Heart left ventricle (tissue), 16 donors: Measurements from ENCODE around the gene ZDHHC14. TPM values are rescaled to one million over a fixed set of nuclear protein-coding genes. Genes with fewer than 3 reads are reported as not detected.
A peak's percentile ranks its signal among the peaks of the same experiment; 100 is the strongest.
"Not testable (repeated sequence)": the region's sequence is repeated elsewhere in the genome, so short reads cannot be mapped to it uniquely, and the experiment has no call there.

Source experiments
- ATAC-seq, 4 donors: fragments of 200-7000 bp; cut with Tn5 transposase; one replicate each; pipeline ENCODE4 v1.9.1; 2020 to 2022; ENCODE audit warnings: moderate library complexity in 4 of 4, mild to moderate bottlenecking in 3 of 4, moderate number of reproducible peaks in 1 of 4
- DNase-seq, 5 donors: peaks; one replicate each; pipeline ENCODE4 v3.0.0-alpha.2; 2020
- H3K27ac ChIP-seq, 12 donors: fragments of 200-600 bp; sonication (generic) in 4 of 12; one replicate each; pipeline versions ENCODE4 v1.5.0 to v1.8.0; 2016 to 2022; ENCODE audit warnings: mild to moderate bottlenecking in 2 of 12
- H3K27me3 ChIP-seq, 9 donors: fragments of 200-600 bp; sonication (generic) in 2 of 9; one replicate each; pipeline versions ENCODE4 v1.5.1 to v1.8.0; 2016 to 2022; ENCODE audit warnings: mild to moderate bottlenecking in 3 of 9
- H3K36me3 ChIP-seq, 9 donors: fragments of 200-600 bp; sonication (generic) in 2 of 9; one replicate each; pipeline versions ENCODE4 v1.5.0 to v1.8.0; 2018 to 2022; ENCODE audit warnings: mild to moderate bottlenecking in 2 of 9
- H3K4me1 ChIP-seq, 12 donors: fragments of 200-600 bp; sonication (generic) in 4 of 12; one replicate each; pipeline versions ENCODE4 v1.5.0 to v1.8.0; 2016 to 2022; ENCODE audit warnings: mild to moderate bottlenecking in 3 of 12
- H3K4me3 ChIP-seq, 12 donors: fragments of 200-600 bp; sonication (generic) in 4 of 12; one replicate each; pipeline versions ENCODE4 v1.5.0 to v1.8.0; 2017 to 2022; ENCODE audit warnings: mild to moderate bottlenecking in 9 of 12, moderate library complexity in 4 of 12
- H3K9me3 ChIP-seq, 12 donors: fragments of 200-600 bp; sonication (generic) in 4 of 12; one replicate each; pipeline versions ENCODE4 v1.5.0 to v1.8.0; 2016 to 2022; ENCODE audit warnings: mild to moderate bottlenecking in 1 of 12
- CTCF ChIP-seq, 12 donors: fragments of 200-600 bp; sonication (generic) in 4 of 12; IDR thresholded peaks; one replicate each; pipeline versions ENCODE4 v1.5.0 to v1.8.0; 2018 to 2022; ENCODE audit warnings: antibody characterized with exemption in 12 of 12, mild to moderate bottlenecking in 5 of 12
- POLR2A ChIP-seq, 2 donors: fragments of 450-650 bp; IDR thresholded peaks; one replicate each; pipeline ENCODE4 v1.6.1; 2017; ENCODE audit warnings: antibody characterized with exemption in 2 of 2, mild to moderate bottlenecking in 2 of 2, moderate library complexity in 2 of 2
- WGBS, 4 donors: extraction: QIAGEN DNeasy Blood & Tissue Kit in 2 of 4; methylation state at CpG; one replicate each; pipeline versions ENCODE4 v1.1.5 to v1.1.7; 2013 to 2018; 5-methylcytosine and 5-hydroxymethylcytosine counted together
- intact Hi-C, 10 donors: fragments of 100-400 bp; cut with DNase I; formaldehyde crosslinking; loops; one replicate each; pipeline versions ENCODE4 v1.11.1 to v1.14.2; 2022
- polyA plus RNA-seq, 2 donors: library from polyadenylated mRNA; stranded (reverse); fragments of 200-250 nt; gene quantifications; one replicate each; pipeline ENCODE4 v1.2.3, GENCODE V29; 2013
- total RNA-seq, 9 donors: library from RNA; depleted of rRNA in 2 of 9; stranded (reverse); fragments of >200 nt in 2 of 9; fragmentation: NEBNext Ultra II Directional in 3 of 9; extraction: Animal tissue kit (Norgen Biotek cat#: 25700) in 3 of 9; gene quantifications; one replicate each; pipeline versions ENCODE4 v1.1.0 to v1.2.4, GENCODE V29; 2016 to 2023
- donor health status: ischemic (EF 13 %, LVEDD 7.1; RV severe dilation, severe dysfunction).
- donor health status: healthy with polysubstance abuse.
- donor health status: DM: no; HTN: yes; CAD: no.
- donor health status: DM: no; HTN: no; CAD: no.
- donor health status: ischemic (EF 25% LVEDD 6.9; RV normal size, moderate dysfunction).
- donor health status: ischemic (EF 25% LVEDD 5.7; RV mildly dilated, moderate dysfunction).
- donor health status: healthy.
- donor health status: DM: yes; HTN: yes; CAD: no.
- donor health status: ischemic (EF 35%, LVEDD 5.7; RV mildly dilated, moderate dysfunction).
- donor health status: nonischemic (EF 11% LVEDD 7.7; RV severe dilation, severe dysfunction).
- donor health status: DM: yes; HTN: yes; CAD: no.
- donor health status: PGD.
- donor health status: ischemic (EF 29% LVEDD 5.4; RV normal size, mild dysfunction).
- donor health status: nonischemic (EF 23%, LVEDD 6.1; RV moderate dilation, normal function).

Gene ZDHHC14
- total and polyA plus RNA-seq, 11 donors = 7.0 to 25.8 (median 15.4) TPM

- WGBS, 4 donors = 89 to 96% (median 94%) methylated on average over 8 of the region's 8 CpGs
- H3K4me1 ChIP-seq = no peaks in the 10 kb centered on the region
- no peaks in the 10 kb centered on the region for H3K27me3 ChIP-seq
- H3K4me3 ChIP-seq = no peak overlapping the region
- intact Hi-C loops = no loop called here
- no peaks in the 10 kb centered on the region for H3K36me3 ChIP-seq
- ATAC-seq (no peak), DNase-seq (no peak)
- peaks cover 0 to 28% (median 2%) of the 10 kb centered on the region in 12 donors for H3K9me3 ChIP-seq
- no peak for TF ChIP-seq CTCF (IDR thresholded peaks at IDR 0.05)
- no peak for TF ChIP-seq POLR2A (IDR thresholded peaks at IDR 0.05)
- H3K27ac ChIP-seq = no peak overlapping the region
Measured at GRCh38 chr6:157586476-157587126, 205.6 kb downstream of the ZDHHC14 start.

- H3K4me3 ChIP-seq = no peak overlapping the region
- H3K4me1 ChIP-seq = no peaks in the 10 kb centered on the region
- no peaks in the 10 kb centered on the region for H3K27me3 ChIP-seq
- no peaks in the 10 kb centered on the region for H3K36me3 ChIP-seq
- no peak overlapping the region for H3K27ac ChIP-seq
- DNase-seq = no peak
- H3K9me3 ChIP-seq = peaks cover 0 to 23% (median 2%) of the 10 kb centered on the region in 12 donors
- no peak for ATAC-seq
- no peak for TF ChIP-seq CTCF (IDR thresholded peaks at IDR 0.05)
- TF ChIP-seq POLR2A (IDR thresholded peaks at IDR 0.05) = no peak
- WGBS, 4 donors = 91 to 96% (median 93%) methylated on average over 4 of the region's 4 CpGs
- intact Hi-C loops = no loop called here
Measured at GRCh38 chr6:157587127-157587926, 206.3 kb downstream of the ZDHHC14 start.

GRCh38 chr6:157590654-157591053 is 209.7 kb downstream of the ZDHHC14 start:
- H3K27ac ChIP-seq, ATAC-seq, H3K4me1 ChIP-seq, H3K36me3 ChIP-seq, H3K27me3 ChIP-seq, H3K4me3 ChIP-seq: not testable (repeated sequence)
- intact Hi-C loops = loop anchor here in 3 of 10 donors (10.0 kb wide), 2 partner anchors 206 to 266 kb away; partner anchors contain the start of genes ZDHHC14 (in 2 of the 3) and TMEM242 (in 1 of the 3)
- WGBS, 4 donors = 87 to 98% (median 95%) methylated on average over 4 of the region's 4 CpGs
- DNase-seq = peak in 1 of 5 donors; percentile 9
- peaks cover 0 to 20% (median 2%) of the 10 kb centered on the region in 12 donors for H3K9me3 ChIP-seq

- Histone ChIP-seq H3K4me3 (peak overlapping the region in 1 of 12 donors; percentile 34), H3K9me3 (peaks cover 0 to 20% (median 2%) of the 10 kb centered on the region in 12 donors), H3K36me3 (peaks cover 0 to 7% (median 0%) of the 10 kb centered on the region in 9 donors), H3K27me3 (no peaks in the 10 kb centered on the region), H3K4me1 (peaks cover 0 to 4% (median under 1%) of the 10 kb centered on the region in 12 donors), H3K27ac (no peak overlapping the region)
- 83 to 94% (median 91%) methylated on average over 14 to 16 of the region's 16 CpGs for WGBS, 4 donors
- intact Hi-C loops = loop anchor here in 3 of 10 donors (10.0 kb wide), 2 partner anchors 208 to 268 kb away; partner anchors contain the start of genes ZDHHC14 (in 2 of the 3) and TMEM242 (in 1 of the 3)
- TF ChIP-seq CTCF (IDR thresholded peaks at IDR 0.05) = no peak
- TF ChIP-seq POLR2A (IDR thresholded peaks at IDR 0.05) = no peak
- ATAC-seq (peak in 2 of 4 donors; percentile 25 to 64), DNase-seq (peak in 1 of 5 donors; percentile 43)
Measured at GRCh38 chr6:157592541-157592940, 211.6 kb downstream of the ZDHHC14 start.
